Stimulated activated naive CD8-positive, alpha-beta T cell treated with anti-CD3 and anti-CD28 coated beads, Interleukin-15, amount 100 ng/mL, for 72 hours (primary cell): ENCODE measurements around the gene PNLIPRP3.
A peak's percentile ranks its signal among the peaks of the same experiment; 100 is the strongest.

Source experiments
- ATAC-seq: fragments of 150-1000 bp; cut with Tn5 transposase; 2 replicates; pipeline ENCODE4 v1.10.0; 2021; ENCODE audit warnings: mild to moderate bottlenecking, moderate library complexity
- DNase-seq, 2 donors: peaks; one replicate each; pipeline ENCODE4 v3.0.0; 2021 to 2022
- H3K27ac Mint-ChIP-seq, 2 donors: one replicate each; pipeline ENCODE4 v1.8.0; 2022; ENCODE audit warnings: mild to moderate bottlenecking in 2 of 2, mixed read lengths in 2 of 2, moderate library complexity in 2 of 2
- H3K27me3 Mint-ChIP-seq: one replicate; pipeline ENCODE4 v1.8.0; 2022; ENCODE audit warnings: mixed read lengths
- H3K4me1 Mint-ChIP-seq: one replicate; pipeline ENCODE4 v1.8.0; 2022; ENCODE audit warnings: mild to moderate bottlenecking, mixed read lengths
- H3K4me3 Mint-ChIP-seq, 2 donors: one replicate each; pipeline ENCODE4 v1.8.0; 2022; ENCODE audit warnings: mild to moderate bottlenecking in 2 of 2, mixed read lengths in 2 of 2, moderate library complexity in 1 of 2
- H3K9me3 Mint-ChIP-seq, 2 donors: one replicate each; pipeline ENCODE4 v1.8.0; 2022; ENCODE audit warnings: mixed read lengths in 2 of 2

The PNLIPRP3 gene

GRCh38 chr10:116470071-116470470, 42.4 kb downstream of the PNLIPRP3 start:
- Mint-ChIP-seq H3K27ac (no peak overlapping the region), H3K9me3 (no peaks in the 10 kb centered on the region), H3K27me3 (peaks cover 20% of the 10 kb centered on the region), H3K4me3 (no peak overlapping the region), H3K4me1 (no peaks in the 10 kb centered on the region)
- no peak for ATAC-seq
- DNase-seq: no peak

GRCh38 chr10:116470768-116471415, 43.2 kb downstream of the PNLIPRP3 start:
- H3K4me3 Mint-ChIP-seq: no peak overlapping the region
- no peak for ATAC-seq
- H3K27ac Mint-ChIP-seq: no peak overlapping the region
- no peak for DNase-seq
- peaks cover 5% of the 10 kb centered on the region for H3K4me1 Mint-ChIP-seq
- H3K9me3 Mint-ChIP-seq: no peaks in the 10 kb centered on the region
- peaks cover 20% of the 10 kb centered on the region for H3K27me3 Mint-ChIP-seq

GRCh38 chr10:116472891-116473290, 45.2 kb downstream of the PNLIPRP3 start:
- no peaks in the 10 kb centered on the region for H3K9me3 Mint-ChIP-seq
- DNase-seq: no peak
- no peak overlapping the region for H3K4me3 Mint-ChIP-seq
- H3K4me1 Mint-ChIP-seq: peaks cover 6% of the 10 kb centered on the region
- H3K27ac Mint-ChIP-seq: no peak overlapping the region
- no peak for ATAC-seq
- peaks cover 20% of the 10 kb centered on the region for H3K27me3 Mint-ChIP-seq

GRCh38 chr10:116475866-116476265, 48.2 kb downstream of the PNLIPRP3 start:
- ATAC-seq: no peak
- Mint-ChIP-seq H3K4me3 (no peak overlapping the region), H3K4me1 (peaks cover 6% of the 10 kb centered on the region), H3K27me3 (peaks cover 26% of the 10 kb centered on the region), H3K27ac (no peak overlapping the region), H3K9me3 (no peaks in the 10 kb centered on the region)
- DNase-seq: no peak

GRCh38 chr10:116476461-116476860, 48.8 kb downstream of the PNLIPRP3 start:
- Mint-ChIP-seq H3K4me1 (peaks cover 6% of the 10 kb centered on the region), H3K4me3 (no peak overlapping the region), H3K27me3 (peaks cover 32% of the 10 kb centered on the region), H3K9me3 (no peaks in the 10 kb centered on the region), H3K27ac (no peak overlapping the region)
- no peak for DNase-seq
- ATAC-seq: no peak

- DNase-seq: no peak
- H3K27me3 Mint-ChIP-seq: peaks cover 38% of the 10 kb centered on the region
- H3K27ac Mint-ChIP-seq: no peak overlapping the region
- no peaks in the 10 kb centered on the region for H3K9me3 Mint-ChIP-seq
- peaks cover 6% of the 10 kb centered on the region for H3K4me1 Mint-ChIP-seq
- no peak overlapping the region for H3K4me3 Mint-ChIP-seq
- ATAC-seq: peak; percentile 54
Measured at GRCh38 chr10:116477986-116478664, 50.5 kb downstream of the PNLIPRP3 start.

- H3K27ac Mint-ChIP-seq: no peak overlapping the region
- ATAC-seq: no peak
- H3K27me3 Mint-ChIP-seq: peaks cover 28% of the 10 kb centered on the region
- no peak for DNase-seq
- no peaks in the 10 kb centered on the region for H3K9me3 Mint-ChIP-seq
- no peaks in the 10 kb centered on the region for H3K4me1 Mint-ChIP-seq
- H3K4me3 Mint-ChIP-seq: no peak overlapping the region
Measured at GRCh38 chr10:116486770-116487448, 59.3 kb downstream of the PNLIPRP3 start.

- Mint-ChIP-seq H3K9me3 (no peaks in the 10 kb centered on the region), H3K4me3 (no peak overlapping the region), H3K4me1 (no peaks in the 10 kb centered on the region), H3K27ac (no peak overlapping the region), H3K27me3 (peaks cover 19% of the 10 kb centered on the region)
- DNase-seq: no peak
- no peak for ATAC-seq
Measured at GRCh38 chr10:116487522-116488430, 60.1 kb downstream of the PNLIPRP3 start.

GRCh38 chr10:116489460-116489859, 61.8 kb downstream of the PNLIPRP3 start:
- H3K27ac Mint-ChIP-seq: no peak overlapping the region
- no peaks in the 10 kb centered on the region for H3K9me3 Mint-ChIP-seq
- H3K4me3 Mint-ChIP-seq: no peak overlapping the region
- ATAC-seq (no peak), DNase-seq (no peak)
- peaks cover 8% of the 10 kb centered on the region for H3K27me3 Mint-ChIP-seq
- no peaks in the 10 kb centered on the region for H3K4me1 Mint-ChIP-seq

GRCh38 chr10:116490028-116490662, 62.5 kb downstream of the PNLIPRP3 start:
- H3K4me1 Mint-ChIP-seq: no peaks in the 10 kb centered on the region
- H3K9me3 Mint-ChIP-seq: no peaks in the 10 kb centered on the region
- no peak overlapping the region for H3K27ac Mint-ChIP-seq
- H3K4me3 Mint-ChIP-seq: no peak overlapping the region
- DNase-seq: no peak
- no peak for ATAC-seq
- H3K27me3 Mint-ChIP-seq: peaks cover 8% of the 10 kb centered on the region

GRCh38 chr10:116504786-116505185, 77.1 kb downstream of the PNLIPRP3 start:
- Mint-ChIP-seq H3K4me3 (no peak overlapping the region), H3K9me3 (peaks cover 5 to 7% of the 10 kb centered on the region in 2 donors), H3K27ac (no peak overlapping the region), H3K27me3 (peaks cover 6% of the 10 kb centered on the region), H3K4me1 (no peaks in the 10 kb centered on the region)
- ATAC-seq (no peak), DNase-seq (no peak)

GRCh38 chr10:116510565-116510964, 82.9 kb downstream of the PNLIPRP3 start:
- Mint-ChIP-seq H3K4me3 (no peak overlapping the region), H3K27ac (no peak overlapping the region)
- no peak for ATAC-seq

GRCh38 chr10:116511365-116511764, 83.7 kb downstream of the PNLIPRP3 start:
- H3K9me3 Mint-ChIP-seq: no peaks in the 10 kb centered on the region
- no peak for ATAC-seq
- DNase-seq: no peak

More at GRCh38 chr10:116510565-116510964, 82.9 kb downstream of the PNLIPRP3 start:
- Mint-ChIP-seq H3K9me3 (no peaks in the 10 kb centered on the region), H3K4me1 (no peaks in the 10 kb centered on the region), H3K27me3 (peaks cover 12% of the 10 kb centered on the region)
- DNase-seq: no peak

GRCh38 chr10:116521424-116522290, 94.0 kb downstream of the PNLIPRP3 start:
- DNase-seq (peak; percentile 7 to 11), ATAC-seq (no peak)
- no peaks in the 10 kb centered on the region for H3K9me3 Mint-ChIP-seq
- no peak overlapping the region for H3K4me3 Mint-ChIP-seq
- H3K4me1 Mint-ChIP-seq: no peaks in the 10 kb centered on the region
- H3K27ac Mint-ChIP-seq: no peak overlapping the region
- H3K27me3 Mint-ChIP-seq: peaks cover 7% of the 10 kb centered on the region

More at GRCh38 chr10:116511365-116511764, 83.7 kb downstream of the PNLIPRP3 start:
- Mint-ChIP-seq H3K27me3 (peaks cover 12% of the 10 kb centered on the region), H3K27ac (no peak overlapping the region), H3K4me3 (no peak overlapping the region), H3K4me1 (no peaks in the 10 kb centered on the region)
